ENCODE results near the gene FDXR.

- TF ChIP-seq TARDBP (IDR thresholded peaks at IDR 0.05): no peak
- TF ChIP-seq L3MBTL2 (conservative IDR thresholded peaks at IDR 0.05): no peak
- no peak for TF ChIP-seq SUZ12 (IDR thresholded peaks at IDR 0.05)
These were observed 2.6 kb upstream of the FDXR start for GRCh38 chr17:74875155-74875976.
